Breast epithelium (tissue), 4 donors: Measurements from ENCODE around the gene RIMBP2. TPM values are rescaled to one million over a fixed set of nuclear protein-coding genes. Genes with fewer than 3 reads are reported as not detected.

ENCODE experiments used
- DNase-seq, 2 donors: peaks; one replicate each; pipeline ENCODE4 v3.0.0-alpha.2; 2019; ENCODE audit warnings: low spot score in 2 of 2
- H3K27ac ChIP-seq, 2 donors: fragments of 200-600 bp; sonication (generic) in 1 of 2; one replicate each; pipeline ENCODE4 v1.5.1; 2016 to 2019; ENCODE audit warnings: mild to moderate bottlenecking in 1 of 2
- H3K27me3 ChIP-seq, 2 donors: fragments of 200-600 bp; sonication (generic) in 1 of 2; one replicate each; pipeline versions ENCODE4 v1.5.1 to v1.6.0; 2017 to 2019; ENCODE audit warnings: control low read depth in 1 of 2, mild to moderate bottlenecking in 1 of 2
- H3K36me3 ChIP-seq: fragments of 200-600 bp; one replicate; pipeline ENCODE4 v1.5.1; 2019
- H3K4me1 ChIP-seq, 2 donors: fragments of 200-600 bp; sonication (generic); one replicate each; pipeline ENCODE4 v1.5.1; 2016 to 2019; ENCODE audit warnings: control low read depth in 1 of 2
- H3K4me3 ChIP-seq, 3 donors: fragments of 200-600 bp; sonication (generic); 1 replicate in 2 of 3; 2 replicates in 1 of 3; pipeline ENCODE4 v1.5.1; 2016 to 2019; ENCODE audit warnings: mild to moderate bottlenecking in 3 of 3, moderate library complexity in 2 of 3
- H3K9me3 ChIP-seq, 2 donors: fragments of 200-600 bp; sonication (generic) in 1 of 2; one replicate each; pipeline ENCODE4 v1.5.1; 2016 to 2019; ENCODE audit warnings: control low read depth in 1 of 2
- CTCF ChIP-seq, 3 donors: fragments of 450-650 bp; IDR thresholded peaks; one replicate each; pipeline ENCODE4 v1.5.1; 2016 to 2017; ENCODE audit warnings: antibody characterized with exemption in 3 of 3, mild to moderate bottlenecking in 3 of 3, moderate library complexity in 3 of 3
- POLR2A ChIP-seq: fragments of 450-650 bp; IDR thresholded peaks from one replicate; pipeline ENCODE4 v1.6.1; 2016; ENCODE audit warnings: antibody characterized with exemption, mild to moderate bottlenecking, moderate library complexity
- POLR2AphosphoS5 ChIP-seq, 3 donors: sonication (generic); formaldehyde crosslinking; IDR thresholded peaks; one replicate each; pipeline ENCODE4 v1.6.1; 2017; ENCODE audit warnings: antibody characterized with exemption in 3 of 3
- intact Hi-C: fragments of 100-400 bp; cut with DNase I; formaldehyde crosslinking; loops from one replicate; pipeline ENCODE4 v1.15.1; 2023; ENCODE audit warnings: low total_unique reads
- total RNA-seq, 3 donors: library from RNA; depleted of rRNA; stranded (reverse); fragments of >200 nt; gene quantifications; one replicate each; pipeline ENCODE4 v1.1.0, GENCODE V29; 2016

RIMBP2 gene
- total RNA-seq, 3 donors from 2014 or later, result under 0.01 to 0.59 (median under 0.01) TPM

DNA sequence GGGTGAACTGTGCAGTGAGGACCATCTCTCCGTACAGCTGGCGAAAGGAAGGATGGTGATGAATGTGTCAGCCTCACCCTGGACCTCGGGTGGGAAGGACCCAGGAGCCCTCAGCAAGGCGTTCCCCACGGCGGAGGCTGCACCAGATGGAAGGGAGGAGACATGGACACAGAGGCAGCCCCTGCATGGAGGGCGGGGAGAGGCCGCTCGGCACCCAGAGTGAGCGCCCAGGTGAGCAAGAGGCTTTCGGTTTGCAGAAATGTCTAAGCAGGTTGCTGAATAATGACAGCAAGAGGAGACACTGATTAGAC is 268.5 kb downstream of the RIMBP2 start:
- TF ChIP-seq POLR2A, result no peak
- Histone ChIP-seq H3K4me3 (no peak overlapping the region), H3K9me3 (no peaks in the 10 kb centered on the region), H3K27ac (no peak overlapping the region), H3K27me3 (no peaks in the 10 kb centered on the region), H3K4me1 (no peaks in the 10 kb centered on the region), H3K36me3 (no peaks in the 10 kb centered on the region)
- intact Hi-C loops, result no loop called here
- no peak for DNase-seq

DNA sequence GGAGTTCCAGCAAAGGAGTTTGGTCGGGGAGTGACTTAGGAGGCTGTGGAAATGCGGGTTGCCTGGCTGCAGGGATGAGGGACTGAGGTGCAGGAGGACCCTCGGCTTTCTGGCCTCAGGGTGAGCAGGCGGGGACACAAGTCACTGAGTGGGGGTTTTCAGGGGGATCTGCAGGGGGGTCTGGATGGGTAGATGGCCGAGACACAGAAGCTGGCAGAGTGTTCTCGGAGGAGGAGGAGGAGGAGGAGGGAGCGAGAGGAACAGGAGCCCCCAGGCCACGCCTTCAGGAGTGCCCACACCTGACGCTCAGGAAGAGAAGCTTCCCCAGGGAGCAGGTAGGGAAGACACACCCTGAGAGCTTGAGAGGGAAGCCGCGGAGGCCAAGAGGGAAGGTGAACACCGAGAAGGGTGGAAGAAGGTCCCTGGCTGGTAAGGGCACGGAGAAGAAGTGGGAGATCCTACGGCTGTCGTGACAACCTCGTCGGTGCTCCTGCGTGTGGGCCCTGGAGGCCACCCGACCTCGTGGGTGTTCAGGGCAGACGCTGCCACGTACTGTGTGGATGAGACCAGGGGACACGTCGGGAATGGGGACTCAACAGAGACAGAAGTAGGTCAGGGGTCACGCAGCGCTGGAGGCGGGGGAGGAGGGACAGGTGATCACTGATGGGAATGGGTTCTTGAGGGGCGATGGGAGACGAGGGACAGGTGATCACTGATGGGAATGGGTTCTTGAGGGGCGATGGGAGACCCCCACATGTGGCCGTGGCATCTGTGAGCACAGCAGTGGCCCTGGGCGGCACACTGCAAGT is 269.0 kb downstream of the RIMBP2 start:
- TF ChIP-seq POLR2A, result no peak
- H3K9me3 ChIP-seq, result no peaks in the 10 kb centered on the region
- no peak for DNase-seq
- no peak overlapping the region for H3K4me3 ChIP-seq
- no peaks in the 10 kb centered on the region for H3K4me1 ChIP-seq
- no peaks in the 10 kb centered on the region for H3K27me3 ChIP-seq
- H3K36me3 ChIP-seq, result no peaks in the 10 kb centered on the region
- no peak overlapping the region for H3K27ac ChIP-seq
- intact Hi-C loops, result no loop called here

GRCh38 chr12:130444986-130445385 is 271.1 kb downstream of the RIMBP2 start:
- no peak for TF ChIP-seq CTCF (IDR thresholded peaks at IDR 0.05)
- no peak for TF ChIP-seq POLR2A
- TF ChIP-seq POLR2AphosphoS5 (IDR thresholded peaks at IDR 0.05), result no peak
- peaks cover 0 to 4% of the 10 kb centered on the region in 2 donors for H3K9me3 ChIP-seq
- no peak overlapping the region for H3K4me3 ChIP-seq
- no peaks in the 10 kb centered on the region for H3K4me1 ChIP-seq
- intact Hi-C loops, result no loop called here
- DNase-seq, result no peak
- H3K36me3 ChIP-seq, result no peaks in the 10 kb centered on the region
- H3K27ac ChIP-seq, result no peak overlapping the region
- no peaks in the 10 kb centered on the region for H3K27me3 ChIP-seq

GRCh38 chr12:130444061-130444460 is 272.0 kb downstream of the RIMBP2 start:
- H3K4me3 ChIP-seq, result no peak overlapping the region
- DNase-seq, result no peak
- H3K36me3 ChIP-seq, result no peaks in the 10 kb centered on the region
- TF ChIP-seq CTCF (IDR thresholded peaks at IDR 0.05) (no peak), POLR2A (no peak), POLR2AphosphoS5 (IDR thresholded peaks at IDR 0.05) (no peak)
- H3K27me3 ChIP-seq, result no peaks in the 10 kb centered on the region
- intact Hi-C loops, result no loop called here
- H3K9me3 ChIP-seq, result peaks cover 0 to 4% of the 10 kb centered on the region in 2 donors
- no peak overlapping the region for H3K27ac ChIP-seq
- H3K4me1 ChIP-seq, result no peaks in the 10 kb centered on the region

- no peak overlapping the region for H3K4me3 ChIP-seq
- TF ChIP-seq POLR2AphosphoS5 (IDR thresholded peaks at IDR 0.05), result no peak
- TF ChIP-seq CTCF (IDR thresholded peaks at IDR 0.05), result no peak
- TF ChIP-seq POLR2A, result no peak
- DNase-seq, result no peak
- peaks cover 10 to 14% of the 10 kb centered on the region in 2 donors for H3K9me3 ChIP-seq
- intact Hi-C loops, result no loop called here
- no peaks in the 10 kb centered on the region for H3K36me3 ChIP-seq
- no peak overlapping the region for H3K27ac ChIP-seq
- H3K4me1 ChIP-seq, result no peaks in the 10 kb centered on the region
- H3K27me3 ChIP-seq, result no peaks in the 10 kb centered on the region
Observed at GRCh38 chr12:130441771-130442760, 274.0 kb downstream of the RIMBP2 start.
